PC-9 (cell line): ENCODE results near the gene FAAH. TPM values are rescaled to one million over a fixed set of nuclear protein-coding genes. Genes with fewer than 3 reads are reported as not detected.

Experiments used
- BruUV-seq: library from RNA; stranded (reverse); fragments of 400-500 nt; replicated peaks from 2 replicates; lab custom pipeline; 2021; lab: Mats Ljungman, UMichigan
- CTCF ChIA-PET: fragments of 300-600 bp; sonication (Branson Sonifier 250); formaldehyde crosslinking; loops from one replicate; lab custom pipeline; 2022; ENCODE audit warnings: antibody characterized with exemption; lab: Charles Lee
- POLR2A ChIA-PET: fragments of 300-600 bp; sonication (Branson Sonifier 250); formaldehyde crosslinking; loops from one replicate; lab custom pipeline; 2022; ENCODE audit warnings: antibody characterized with exemption; ENCODE audit not compliant: unreplicated experiment; lab: Charles Lee
- DNase-seq, 2 experiments: peaks; one replicate each; pipeline versions ENCODE4 v3.0.0 to v3.0.0-alpha.2; 2015 to 2022; ENCODE audit warnings: mixed read lengths in 1 of 2
- H2AFZ ChIP-seq: fragments of 200-600 bp; sonication (generic); 2 replicates; pipeline ENCODE4 v1.8.1; 2017; ENCODE audit warnings: antibody characterized with exemption
- H3F3A ChIP-seq: fragments of 200-600 bp; sonication (generic); 2 replicates; pipeline ENCODE4 v1.8.1; 2017; ENCODE audit warnings: antibody characterized with exemption, mild to moderate bottlenecking, low read depth; ENCODE audit not compliant: insufficient read depth
- H3K27ac ChIP-seq: fragments of 200-600 bp; sonication (generic); 2 replicates; pipeline ENCODE4 v1.6.1; 2016; ENCODE audit warnings: mixed run types
- H3K27me3 ChIP-seq: fragments of 200-600 bp; sonication (generic); 2 replicates; pipeline ENCODE4 v1.6.1; 2016; ENCODE audit warnings: low read depth, mixed run types; ENCODE audit not compliant: insufficient read depth
- H3K36me3 ChIP-seq: fragments of 200-600 bp; sonication (generic); 2 replicates; pipeline ENCODE4 v1.6.1; 2016; ENCODE audit warnings: low read depth, mixed run types
- H3K4me1 ChIP-seq: fragments of 200-600 bp; sonication (generic); replicated peaks from 2 replicates; pipeline ENCODE4 v1.6.1; 2016; ENCODE audit warnings: mixed run types; ENCODE audit not compliant: insufficient read depth
- H3K4me2 ChIP-seq: fragments of 200-600 bp; sonication (generic); 2 replicates; pipeline ENCODE4 v1.6.1; 2017; ENCODE audit warnings: mixed run types
- H3K4me3 ChIP-seq: fragments of 200-600 bp; sonication (generic); 2 replicates; pipeline ENCODE4 v1.6.1; 2016; ENCODE audit warnings: mixed run types
- H3K79me2 ChIP-seq: fragments of 200-600 bp; sonication (generic); 2 replicates; pipeline ENCODE4 v1.6.1; 2017; ENCODE audit warnings: low read depth, mixed run types
- H3K9me2 ChIP-seq: fragments of 200-600 bp; sonication (generic); 2 replicates; pipeline ENCODE4 v1.8.1; 2017; ENCODE audit warnings: mild to moderate bottlenecking; ENCODE audit not compliant: insufficient read depth
- H3K9me3 ChIP-seq: fragments of 200-600 bp; sonication (generic); 2 replicates; pipeline ENCODE4 v1.8.1; 2016; ENCODE audit warnings: low read depth; ENCODE audit not compliant: insufficient read depth
- H4K20me1 ChIP-seq: fragments of 200-600 bp; sonication (generic); 2 replicates; pipeline ENCODE4 v1.8.1; 2017; ENCODE audit not compliant: insufficient read depth
- EZH2 ChIP-seq: fragments of 200-600 bp; sonication (generic); IDR thresholded peaks from 2 replicates; pipeline ENCODE4 v1.8.0; 2017; ENCODE audit warnings: antibody characterized with exemption, low read depth
- intact Hi-C: fragments of 100-400 bp; cut with micrococcal nuclease; formaldehyde crosslinking; loops from one replicate; pipeline ENCODE4 v1.10.0; 2022; ENCODE audit not compliant: unreplicated experiment
- total RNA-seq: library from RNA; stranded (reverse); gene quantifications from 2 replicates; pipeline ENCODE4 v1.2.3, GENCODE V29; 2021
- TF ChIP-seq, protein P1 (sequence below): fragments of 200-600 bp; sonication (generic); conservative IDR thresholded peaks from 2 replicates; pipeline ENCODE4 v1.6.1; 2017; ENCODE audit warnings: mixed run types, antibody characterized with exemption, mild to moderate bottlenecking, moderate library complexity

The FAAH gene
- total RNA-seq, 1 experiment from 2014 or later: 19.1 TPM

DNA sequence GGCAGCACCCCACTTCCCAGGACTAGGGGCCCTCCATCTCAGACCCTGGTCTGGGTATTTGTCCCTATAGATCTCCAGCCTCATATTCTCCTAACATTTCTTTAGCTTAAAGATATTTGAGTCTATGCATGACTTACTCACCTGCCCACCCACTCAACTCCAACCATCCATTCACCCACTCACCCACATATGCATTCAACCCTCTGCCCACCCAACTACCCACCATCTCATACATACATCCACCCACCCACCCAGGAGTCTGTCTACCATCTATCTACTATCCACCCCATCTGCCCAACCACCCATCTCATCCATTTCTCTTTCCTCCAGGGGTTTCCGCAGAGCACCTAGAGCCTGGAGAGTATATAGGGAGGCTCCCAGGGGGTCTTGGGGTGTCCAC, 42.7 kb downstream of the FAAH start:
- Histone ChIP-seq H3K36me3 (no peaks in the 10 kb centered on the region), H3K4me3 (no peak overlapping the region), H3K4me2 (no peak overlapping the region), H3K4me1 (no peaks in the 10 kb centered on the region), H3K27me3 (peaks cover 39% of the 10 kb centered on the region), H3K9me2 (no peaks in the 10 kb centered on the region), H3K9me3 (no peaks in the 10 kb centered on the region), H4K20me1 (no peaks in the 10 kb centered on the region), H2AFZ (no peak overlapping the region), H3K79me2 (no peaks in the 10 kb centered on the region), H3F3A (no peaks in the 10 kb centered on the region), H3K27ac (no peak overlapping the region)
- intact Hi-C loops: no loop called here
- ChIA-PET CTCF (no interaction called here), POLR2A (no interaction called here)
- no peak for DNase-seq
- no TSS peak for BruUV-seq
- TF ChIP-seq EZH2: no peak
- TF ChIP-seq, protein P1, sequence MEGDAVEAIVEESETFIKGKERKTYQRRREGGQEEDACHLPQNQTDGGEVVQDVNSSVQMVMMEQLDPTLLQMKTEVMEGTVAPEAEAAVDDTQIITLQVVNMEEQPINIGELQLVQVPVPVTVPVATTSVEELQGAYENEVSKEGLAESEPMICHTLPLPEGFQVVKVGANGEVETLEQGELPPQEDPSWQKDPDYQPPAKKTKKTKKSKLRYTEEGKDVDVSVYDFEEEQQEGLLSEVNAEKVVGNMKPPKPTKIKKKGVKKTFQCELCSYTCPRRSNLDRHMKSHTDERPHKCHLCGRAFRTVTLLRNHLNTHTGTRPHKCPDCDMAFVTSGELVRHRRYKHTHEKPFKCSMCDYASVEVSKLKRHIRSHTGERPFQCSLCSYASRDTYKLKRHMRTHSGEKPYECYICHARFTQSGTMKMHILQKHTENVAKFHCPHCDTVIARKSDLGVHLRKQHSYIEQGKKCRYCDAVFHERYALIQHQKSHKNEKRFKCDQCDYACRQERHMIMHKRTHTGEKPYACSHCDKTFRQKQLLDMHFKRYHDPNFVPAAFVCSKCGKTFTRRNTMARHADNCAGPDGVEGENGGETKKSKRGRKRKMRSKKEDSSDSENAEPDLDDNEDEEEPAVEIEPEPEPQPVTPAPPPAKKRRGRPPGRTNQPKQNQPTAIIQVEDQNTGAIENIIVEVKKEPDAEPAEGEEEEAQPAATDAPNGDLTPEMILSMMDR: no peak

DNA sequence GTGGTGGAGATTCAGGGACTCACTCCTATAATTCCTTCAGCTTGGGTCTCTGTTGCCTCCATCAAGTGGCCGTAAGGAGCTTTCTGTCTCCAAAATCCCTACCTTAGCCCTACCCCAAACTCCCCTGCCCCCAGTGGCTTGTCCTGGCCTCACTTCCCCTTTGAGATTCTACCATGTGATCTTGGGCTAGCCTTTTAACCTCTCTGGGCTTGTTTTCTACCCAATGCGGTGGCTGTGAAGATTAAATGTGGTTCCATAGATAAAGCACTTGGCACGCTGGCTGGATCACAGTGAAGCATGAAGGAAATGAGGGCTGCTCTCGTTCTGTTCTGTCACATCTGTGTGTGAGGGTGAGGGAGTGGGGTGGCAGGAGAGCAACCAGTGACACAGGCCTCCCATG, 43.6 kb downstream of the FAAH start:
- Histone ChIP-seq H3K27ac (no peak overlapping the region), H4K20me1 (no peaks in the 10 kb centered on the region), H3K27me3 (peaks cover 39% of the 10 kb centered on the region), H3K4me2 (no peak overlapping the region), H3K4me1 (0 out of 2 replicates have a peak, but pooled peaks cover 4% of the 10 kb centered on the region), H3K79me2 (no peaks in the 10 kb centered on the region), H3K36me3 (no peaks in the 10 kb centered on the region), H3F3A (no peaks in the 10 kb centered on the region), H2AFZ (no peak overlapping the region), H3K4me3 (no peak overlapping the region), H3K9me3 (no peaks in the 10 kb centered on the region), H3K9me2 (no peaks in the 10 kb centered on the region)
- intact Hi-C loops: no loop called here
- ChIA-PET POLR2A (no interaction called here), CTCF (no interaction called here)
- DNase-seq: no peak
- no TSS peak for BruUV-seq
- TF ChIP-seq, protein P1: no peak
- TF ChIP-seq EZH2: no peak

DNA sequence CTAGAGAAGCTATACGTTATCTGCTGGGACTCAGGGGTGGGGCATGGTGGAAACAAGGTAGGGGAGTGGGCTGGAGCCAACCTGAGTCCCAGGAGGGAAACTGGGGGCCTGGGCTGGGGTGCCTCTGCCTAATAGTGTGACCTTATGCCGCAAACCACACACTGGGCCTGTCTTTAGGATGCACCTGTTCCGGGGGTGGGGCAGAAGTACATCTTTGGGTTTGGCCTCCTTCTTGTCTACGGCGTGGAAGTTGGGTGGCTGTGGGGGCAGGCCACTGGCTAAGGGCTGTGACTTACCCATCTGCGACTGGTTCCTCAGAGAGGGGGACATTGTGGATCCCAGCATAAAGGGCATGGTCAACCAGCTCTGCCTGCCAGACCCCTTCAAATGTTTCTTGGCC, 44.2 kb downstream of the FAAH start:
- no peak for DNase-seq
- H3F3A ChIP-seq: no peaks in the 10 kb centered on the region
- H3K4me1 ChIP-seq: 0 out of 2 replicates have a peak, but pooled peaks cover 8% of the 10 kb centered on the region
- no peak overlapping the region for H3K4me3 ChIP-seq
- TF ChIP-seq, protein P1: no peak
- TF ChIP-seq EZH2: no peak
- H3K36me3 ChIP-seq: no peaks in the 10 kb centered on the region
- no peak overlapping the region for H3K4me2 ChIP-seq
- intact Hi-C loops: no loop called here
- no peaks in the 10 kb centered on the region for H3K79me2 ChIP-seq
- ChIA-PET CTCF (interaction anchor here (0.6 kb wide), 1 partner anchor 472 kb away, joined by 4 read pairs; no protein-coding TSS in a partner anchor), POLR2A (no interaction called here)
- no peaks in the 10 kb centered on the region for H4K20me1 ChIP-seq
- no peak overlapping the region for H2AFZ ChIP-seq
- H3K9me2 ChIP-seq: no peaks in the 10 kb centered on the region
- no peak overlapping the region for H3K27ac ChIP-seq
- H3K27me3 ChIP-seq: peaks cover 37% of the 10 kb centered on the region
- no TSS peak for BruUV-seq
- no peaks in the 10 kb centered on the region for H3K9me3 ChIP-seq
